RWPE1 (cell line): Measurements from ENCODE around the gene FGF2.

Experiments used
- CTCF ChIA-PET: fragments of 350-600 bp; sonication (Branson Sonifier 250); formaldehyde crosslinking; extraction: SDS; loops from one replicate; lab custom pipeline; 2021; lab: Yijun Ruan, JAX
- POLR2A ChIA-PET: fragments of 400-600 bp; formaldehyde crosslinking; extraction: SDS; loops from one replicate; lab custom pipeline; 2020; ENCODE audit warnings: antibody characterized with exemption; ENCODE audit not compliant: low non-redundant PET; lab: Yijun Ruan, JAX
- DNase-seq: peaks from one replicate; pipeline ENCODE4 v3.0.0; 2012; ENCODE audit warnings: low spot score
- H3K27ac ChIP-seq: fragments of 450-650 bp; 2 replicates; pipeline ENCODE4 v1.5.1; 2017
- CTCF ChIP-seq: fragments of 450-650 bp; conservative IDR thresholded peaks from 2 replicates; pipeline ENCODE4 v1.5.1; 2017; ENCODE audit warnings: low read depth, mild to moderate bottlenecking

FGF2 gene

GRCh38 chr4:122826553-122827257 is at the start of gene FGF2:
TSS of gene FGF2 (plus strand) at chr4:122826831. CDS start at chr4:122827175, 344 bp downstream.
- no peak for TF ChIP-seq CTCF
- ChIA-PET CTCF (interaction anchor here (1.7 kb wide), 1 partner anchor 69 kb away, joined by 5 read pairs; no protein-coding TSS in a partner anchor), POLR2A (no interaction called here)
- peak within 1 kb of the TSS; percentile 77 for H3K27ac ChIP-seq
- DNase-seq, result peak; percentile 43

- no peak for TF ChIP-seq CTCF
- ChIA-PET CTCF (no interaction called here), POLR2A (no interaction called here)
These were observed 49.7 kb upstream of the FGF2 start for GRCh38 chr4:122776916-122777315.

GRCh38 chr4:122777846-122778673 is 48.6 kb upstream of the FGF2 start:
- ChIA-PET POLR2A (no interaction called here), CTCF (no interaction called here)

More at GRCh38 chr4:122776916-122777315, 49.7 kb upstream of the FGF2 start:
- peak overlapping the region; percentile 74 for H3K27ac ChIP-seq
- DNase-seq, result peak; percentile 29

GRCh38 chr4:122781486-122781885 is 45.1 kb upstream of the FGF2 start:
- H3K27ac ChIP-seq, result no peak overlapping the region
- no peak for DNase-seq
- no peak for TF ChIP-seq CTCF
- CTCF ChIA-PET, result no interaction called here
- POLR2A ChIA-PET, result no interaction called here

More at GRCh38 chr4:122777846-122778673, 48.6 kb upstream of the FGF2 start:
- no peak for TF ChIP-seq CTCF
- H3K27ac ChIP-seq, result no peak overlapping the region; the same call in 1 of the 2 replicates
- no peak for DNase-seq

GRCh38 chr4:122783301-122784215 is 43.1 kb upstream of the FGF2 start:
- peak; percentile 93 for DNase-seq
- CTCF ChIA-PET, result interaction anchor here (0.9 kb wide), 1 partner anchor 26 kb away, joined by 4 read pairs; no protein-coding TSS in a partner anchor
- peak overlapping the region; percentile 94 for H3K27ac ChIP-seq
- no peak for TF ChIP-seq CTCF
- POLR2A ChIA-PET, result no interaction called here
